WTC11 (cell line): ENCODE results near the gene PIK3R6.

Source experiments
- ATF6 ChIP-seq: sonication (generic); formaldehyde crosslinking; IDR thresholded peaks from 2 replicates; pipeline ENCODE4 v1.8.1; 2023; ENCODE audit warnings: mild to moderate bottlenecking, missing genetic modification reagents
- ESRRA ChIP-seq: sonication (generic); formaldehyde crosslinking; IDR thresholded peaks from 2 replicates; pipeline ENCODE4 v1.8.1; 2022; ENCODE audit warnings: mild to moderate bottlenecking, missing genetic modification reagents, borderline replicate concordance
- FOXK1 ChIP-seq: sonication (generic); formaldehyde crosslinking; IDR thresholded peaks from 2 replicates; pipeline ENCODE4 v1.8.0; 2022; ENCODE audit warnings: mild to moderate bottlenecking, moderate library complexity, missing genetic modification reagents
- NFYB ChIP-seq: sonication (generic); formaldehyde crosslinking; conservative IDR thresholded peaks from 2 replicates; pipeline ENCODE4 v1.8.0; 2022; ENCODE audit warnings: low read depth, missing genetic modification reagents
- NR1H2 ChIP-seq: sonication (generic); formaldehyde crosslinking; IDR thresholded peaks from 2 replicates; pipeline ENCODE4 v1.9.0; 2021; ENCODE audit warnings: mild to moderate bottlenecking, moderate library complexity, missing genetic modification reagents
- NR2C2 ChIP-seq: sonication (generic); formaldehyde crosslinking; IDR thresholded peaks from 2 replicates; pipeline ENCODE4 v1.8.0; 2022; ENCODE audit warnings: mild to moderate bottlenecking, missing genetic modification reagents
- NR3C1 ChIP-seq: sonication (generic); formaldehyde crosslinking; conservative IDR thresholded peaks from 2 replicates; pipeline ENCODE4 v1.8.1; 2023; ENCODE audit warnings: low read depth, mild to moderate bottlenecking, missing genetic modification reagents
- TF ChIP-seq, protein P1 (sequence below): fragments of 200-600 bp; IDR thresholded peaks from 2 replicates; pipeline ENCODE4 v1.8.0; 2022; ENCODE audit warnings: antibody characterized with exemption
- TF ChIP-seq, protein P2 (sequence below): sonication (generic); formaldehyde crosslinking; IDR thresholded peaks from 2 replicates; pipeline ENCODE4 v1.8.1; 2023; ENCODE audit warnings: mild to moderate bottlenecking, missing genetic modification reagents, moderate library complexity

DNA sequence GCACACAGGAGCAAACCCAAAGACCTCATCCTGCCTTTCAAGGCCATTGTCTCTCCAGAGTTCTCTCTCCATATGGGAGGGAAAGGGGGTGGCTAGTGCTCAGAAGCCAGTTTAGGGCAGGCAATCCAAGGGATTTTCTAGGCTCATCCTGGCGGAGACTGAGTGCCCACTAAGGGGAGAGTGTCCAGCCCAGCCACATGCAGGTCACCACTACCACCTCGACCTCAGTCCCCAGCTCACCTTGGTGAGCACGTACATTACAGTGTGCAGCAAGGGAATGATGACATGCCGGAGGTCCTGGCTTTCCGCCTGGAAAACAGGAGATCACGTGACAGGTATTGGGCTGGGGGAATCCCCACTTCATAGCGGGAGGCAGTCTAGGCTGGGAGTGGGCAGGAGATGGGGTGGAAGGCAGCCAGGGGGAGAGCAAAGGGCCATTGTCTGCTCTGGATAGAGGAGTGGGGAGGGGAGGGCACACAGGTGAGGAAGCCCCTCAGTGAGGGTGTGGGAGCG, 29.9 kb downstream of the PIK3R6 start:
- TF ChIP-seq, protein P1, sequence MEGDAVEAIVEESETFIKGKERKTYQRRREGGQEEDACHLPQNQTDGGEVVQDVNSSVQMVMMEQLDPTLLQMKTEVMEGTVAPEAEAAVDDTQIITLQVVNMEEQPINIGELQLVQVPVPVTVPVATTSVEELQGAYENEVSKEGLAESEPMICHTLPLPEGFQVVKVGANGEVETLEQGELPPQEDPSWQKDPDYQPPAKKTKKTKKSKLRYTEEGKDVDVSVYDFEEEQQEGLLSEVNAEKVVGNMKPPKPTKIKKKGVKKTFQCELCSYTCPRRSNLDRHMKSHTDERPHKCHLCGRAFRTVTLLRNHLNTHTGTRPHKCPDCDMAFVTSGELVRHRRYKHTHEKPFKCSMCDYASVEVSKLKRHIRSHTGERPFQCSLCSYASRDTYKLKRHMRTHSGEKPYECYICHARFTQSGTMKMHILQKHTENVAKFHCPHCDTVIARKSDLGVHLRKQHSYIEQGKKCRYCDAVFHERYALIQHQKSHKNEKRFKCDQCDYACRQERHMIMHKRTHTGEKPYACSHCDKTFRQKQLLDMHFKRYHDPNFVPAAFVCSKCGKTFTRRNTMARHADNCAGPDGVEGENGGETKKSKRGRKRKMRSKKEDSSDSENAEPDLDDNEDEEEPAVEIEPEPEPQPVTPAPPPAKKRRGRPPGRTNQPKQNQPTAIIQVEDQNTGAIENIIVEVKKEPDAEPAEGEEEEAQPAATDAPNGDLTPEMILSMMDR: no peak
- no peak for TF ChIP-seq FOXK1
- no peak for TF ChIP-seq NR3C1 (CRISPR knock-in tag)
- TF ChIP-seq, protein P2, sequence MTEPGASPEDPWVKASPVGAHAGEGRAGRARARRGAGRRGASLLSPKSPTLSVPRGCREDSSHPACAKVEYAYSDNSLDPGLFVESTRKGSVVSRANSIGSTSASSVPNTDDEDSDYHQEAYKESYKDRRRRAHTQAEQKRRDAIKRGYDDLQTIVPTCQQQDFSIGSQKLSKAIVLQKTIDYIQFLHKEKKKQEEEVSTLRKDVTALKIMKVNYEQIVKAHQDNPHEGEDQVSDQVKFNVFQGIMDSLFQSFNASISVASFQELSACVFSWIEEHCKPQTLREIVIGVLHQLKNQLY (CRISPR knock-in tag): no peak
- no peak for TF ChIP-seq ATF6 (CRISPR knock-in tag)
- TF ChIP-seq NFYB (CRISPR knock-in tag): no peak
- TF ChIP-seq NR1H2: no peak
- no peak for TF ChIP-seq NR2C2
- TF ChIP-seq ESRRA (CRISPR knock-in tag): no peak
